ENCODE data around the gene IGLL5.

IGLL5 gene

GRCh38 chr22:22927196-22927887 is 39.7 kb downstream of the IGLL5 start:
- DNase-seq (ENCODE audit: low read depth in 2 of 2): no peak

- no peak for DNase-seq (ENCODE audit: low read depth in 2 of 2)
Observed at GRCh38 chr22:22927888-22928665, 40.5 kb downstream of the IGLL5 start.

GRCh38 chr22:22928666-22929380 is 41.2 kb downstream of the IGLL5 start:
- DNase-seq (ENCODE audit: low read depth in 2 of 2): no peak

GRCh38 chr22:22929381-22930221 is 42.0 kb downstream of the IGLL5 start:
- no peak for DNase-seq (ENCODE audit: low read depth in 2 of 2)

GRCh38 chr22:22930222-22930497 is 42.5 kb downstream of the IGLL5 start:
- DNase-seq (ENCODE audit: low read depth in 2 of 2): no peak

GRCh38 chr22:22930571-22931556 is 43.2 kb downstream of the IGLL5 start:
- DNase-seq (ENCODE audit: low read depth in 2 of 2): no peak

- no peak for DNase-seq (ENCODE audit: low read depth in 2 of 2)
Observed at GRCh38 chr22:22931557-22932270, 44.1 kb downstream of the IGLL5 start.

GRCh38 chr22:22932512-22932941 is 44.9 kb downstream of the IGLL5 start:
- DNase-seq (ENCODE audit: low read depth in 2 of 2): no peak

GRCh38 chr22:22933100-22933806 is 45.6 kb downstream of the IGLL5 start:
- DNase-seq (ENCODE audit: low read depth in 2 of 2): no peak

- no peak for DNase-seq (ENCODE audit: low read depth in 2 of 2)
Observed at GRCh38 chr22:22933807-22934542, 46.4 kb downstream of the IGLL5 start.

GRCh38 chr22:22934543-22935055 is 47.0 kb downstream of the IGLL5 start:
- no peak for DNase-seq (ENCODE audit: low read depth in 2 of 2)

GRCh38 chr22:22935056-22935545 is 47.5 kb downstream of the IGLL5 start:
- no peak for DNase-seq (ENCODE audit: low read depth in 2 of 2)

- DNase-seq (ENCODE audit: low read depth in 2 of 2): no peak
Observed at GRCh38 chr22:22935546-22936157, 48.0 kb downstream of the IGLL5 start.

- no peak for DNase-seq (ENCODE audit: low read depth in 2 of 2)
Observed at GRCh38 chr22:22936180-22936914, 48.7 kb downstream of the IGLL5 start.

- DNase-seq (ENCODE audit: low read depth in 2 of 2): no peak
Observed at GRCh38 chr22:22936915-22937656, 49.5 kb downstream of the IGLL5 start.

- no peak for DNase-seq (ENCODE audit: low read depth in 2 of 2)
Observed at GRCh38 chr22:22937894-22938480, 50.4 kb downstream of the IGLL5 start.
